B cell (primary cell): ENCODE data around the gene SH3RF3. TPM values are rescaled to one million over a fixed set of nuclear protein-coding genes. Genes with fewer than 3 reads are reported as not detected.

Experiments used
- ATAC-seq: fragments of 200-7000 bp; cut with Tn5 transposase; one replicate; pipeline ENCODE4 v1.10.0; 2021; ENCODE audit warnings: low read depth, mild to moderate bottlenecking, moderate number of reproducible peaks, moderate library complexity
- CTCF ChIA-PET: fragments of 350-600 bp; sonication (Branson Sonifier 250); formaldehyde crosslinking; loops from one replicate; lab custom pipeline; 2021; ENCODE audit warnings: antibody characterized with exemption, inconsistent platforms; lab: Charles Lee
- POLR2A ChIA-PET: fragments of 350-600 bp; sonication (Branson Sonifier 250); formaldehyde crosslinking; loops from one replicate; lab custom pipeline; 2021; ENCODE audit warnings: antibody characterized with exemption; lab: Charles Lee
- DNase-seq: peaks from one replicate; pipeline ENCODE4 v3.0.0; 2013
- H2AFZ ChIP-seq: 2 replicates; pipeline ENCODE4 v1.6.1; 2012; ENCODE audit warnings: mild to moderate bottlenecking, low read depth, low read length; ENCODE audit not compliant: insufficient read depth, poor library complexity, severe bottlenecking
- H3K27ac ChIP-seq, 2 donors: 1 replicate in 1 of 2; 2 replicates in 1 of 2; pipeline ENCODE4 v1.5.1; 2012 to 2013; ENCODE audit warnings: low read length in 2 of 2, mild to moderate bottlenecking in 2 of 2, moderate library complexity in 1 of 2
- H3K27me3 ChIP-seq, 4 experiments: fragments of 200-600 bp in 1 of 4; sonication (generic) in 1 of 4; replicated peaks in 1 of 4; 1 replicate in 2 of 4; 2 replicates in 2 of 4; pipeline versions ENCODE4 v1.6.1 to v1.7.0; 2013 to 2016; ENCODE audit warnings: low read length in 3 of 4, mild to moderate bottlenecking in 2 of 4, mixed read lengths in 1 of 4, moderate library complexity in 1 of 4; ENCODE audit not compliant: insufficient read depth in 4 of 4, control insufficient read depth in 3 of 4; ENCODE audit errors: control extremely low read depth in 1 of 4
- H3K36me3 ChIP-seq, 2 experiments: replicated peaks in 1 of 2; 1 replicate in 1 of 2; 2 replicates in 1 of 2; pipeline versions ENCODE4 v1.6.1 to v1.7.1; 2013; ENCODE audit warnings: low read length in 1 of 2; ENCODE audit not compliant: insufficient read depth in 2 of 2, control insufficient read depth in 1 of 2; ENCODE audit errors: control extremely low read depth in 1 of 2, extremely low read depth in 1 of 2
- H3K4me1 ChIP-seq, 2 donors: fragments of 200-600 bp in 1 of 2; sonication (generic) in 1 of 2; 1 replicate in 1 of 2; 2 replicates in 1 of 2; pipeline versions ENCODE4 v1.5.1 to v1.6.1; 2013 to 2017; ENCODE audit warnings: low read length in 2 of 2; ENCODE audit not compliant: control insufficient read depth in 2 of 2, insufficient read depth in 2 of 2
- H3K4me2 ChIP-seq: replicated peaks from 2 replicates; pipeline ENCODE3; 2012; ENCODE audit warnings: mild to moderate bottlenecking, low read depth, low read length; ENCODE audit not compliant: poor library complexity, severe bottlenecking
- H3K4me3 ChIP-seq, 5 experiments: fragments of 200-600 bp in 1 of 5; sonication (generic) in 1 of 5; 1 replicate in 3 of 5; 2 replicates in 2 of 5; pipeline versions ENCODE4 v1.5.1 to v1.7.0; 2011 to 2016; ENCODE audit warnings: low read length in 4 of 5, mild to moderate bottlenecking in 4 of 5, low read depth in 2 of 5, control low read depth in 1 of 5, moderate library complexity in 1 of 5; ENCODE audit not compliant: insufficient read depth in 1 of 5; ENCODE audit errors: control extremely low read depth in 1 of 5, extremely low read depth in 1 of 5
- H3K79me2 ChIP-seq: fragments of 200-600 bp; sonication (generic); one replicate; pipeline ENCODE4 v1.6.0; 2016; ENCODE audit warnings: low read length; ENCODE audit not compliant: control insufficient read depth, insufficient read depth
- H3K9ac ChIP-seq: fragments of 200-600 bp; sonication (generic); 2 replicates; pipeline ENCODE4 v1.6.1; 2017; ENCODE audit warnings: mild to moderate bottlenecking, low read length, moderate library complexity
- H3K9me3 ChIP-seq, 3 donors: one replicate each; pipeline versions ENCODE4 v1.6.1 to v1.7.1; 2013; ENCODE audit warnings: low read length in 2 of 3; ENCODE audit not compliant: control insufficient read depth in 2 of 3, insufficient read depth in 1 of 3; ENCODE audit errors: control extremely low read depth in 1 of 3
- H4K20me1 ChIP-seq: 2 replicates; pipeline ENCODE4 v1.6.0; 2012; ENCODE audit warnings: mild to moderate bottlenecking, low read length; ENCODE audit not compliant: insufficient read depth, control insufficient read depth, poor library complexity, severe bottlenecking
- H3K27ac Mint-ChIP-seq: one replicate; pipeline ENCODE4 v1.8.0; 2021; ENCODE audit warnings: mixed read lengths
- H3K27me3 Mint-ChIP-seq: one replicate; pipeline ENCODE4 v1.8.0; 2021; ENCODE audit warnings: mixed read lengths
- H3K4me1 Mint-ChIP-seq: one replicate; pipeline ENCODE4 v1.8.0; 2021; ENCODE audit warnings: mixed read lengths
- H3K4me3 Mint-ChIP-seq: one replicate; pipeline ENCODE4 v1.8.0; 2021; ENCODE audit warnings: mixed read lengths
- H3K9me3 Mint-ChIP-seq: one replicate; pipeline ENCODE4 v1.8.0; 2022; ENCODE audit warnings: mixed read lengths; ENCODE audit not compliant: insufficient read depth
- CTCF ChIP-seq: fragments of 200-600 bp; IDR thresholded peaks from one replicate; pipeline ENCODE4 v1.8.0; 2022; ENCODE audit warnings: antibody characterized with exemption, mild to moderate bottlenecking
- EZH2 ChIP-seq: IDR thresholded peaks from 2 replicates; pipeline ENCODE4 v1.6.1; 2012; ENCODE audit warnings: borderline replicate concordance, low read depth, mild to moderate bottlenecking, moderate library complexity, low read length; ENCODE audit not compliant: insufficient read depth, poor library complexity, severe bottlenecking
- WGBS: methylation state at CpG from one replicate; pipeline ENCODE4 v1.1.5; 2013; ENCODE audit warnings: missing lambda C conversion rate; ENCODE audit not compliant: insufficient coverage; 5-methylcytosine and 5-hydroxymethylcytosine counted together
- intact Hi-C: fragments of 100-400 bp; cut with micrococcal nuclease; formaldehyde crosslinking; loops from one replicate; pipeline ENCODE4 v1.10.0; 2022
- polyA plus RNA-seq: library from polyadenylated mRNA; depleted of rRNA; stranded (reverse); fragments of >200 nt; gene quantifications from 2 replicates; pipeline ENCODE4 v1.2.3, GENCODE V29; 2012
- total RNA-seq, 2 donors: library from RNA; stranded (reverse); fragments of 120-200 nt in 1 of 2; gene quantifications; 1 replicate in 1 of 2; 2 replicates in 1 of 2; pipeline versions ENCODE4 v1.2.3 to v1.2.4, GENCODE V29; 2013 to 2022

The SH3RF3 gene
- total and polyA plus RNA-seq, 2 donors (not counting 1 experiment from before 2014, with no cell fraction given): 0.07 to 1.2 TPM

DNA sequence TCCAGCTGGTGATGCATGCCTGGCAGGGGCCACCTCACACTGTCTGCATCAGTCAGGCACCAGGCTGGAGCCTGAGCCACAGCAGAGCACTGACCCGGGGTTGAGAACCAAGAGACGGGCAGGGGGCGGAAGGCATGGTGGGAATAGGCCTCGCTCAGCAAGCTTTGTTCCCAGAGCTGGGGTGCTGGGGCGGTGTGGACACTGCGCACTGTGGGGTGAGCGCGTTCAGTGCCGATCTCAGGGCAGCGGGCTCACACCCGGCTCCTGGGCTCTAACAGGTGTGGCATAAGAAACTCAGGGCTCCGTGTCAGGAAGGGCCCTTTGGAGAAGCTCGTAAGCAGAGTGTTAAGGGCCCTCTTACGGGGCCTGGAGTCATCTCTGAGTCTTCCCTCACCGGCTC is 15.7 kb downstream of the SH3RF3 start:
- Mint-ChIP-seq H3K27me3 (peaks cover 17% of the 10 kb centered on the region), H3K4me3 (no peak overlapping the region), H3K4me1 (peaks cover 5% of the 10 kb centered on the region), H3K9me3 (no peaks in the 10 kb centered on the region), H3K27ac (no peak overlapping the region)
- DNase-seq (no peak), ATAC-seq (no peak)
- H3K27me3 ChIP-seq: peaks cover 0 to 4% (median 0%) of the 10 kb centered on the region in 4 experiments
- no peak overlapping the region for H3K27ac ChIP-seq
- H3K79me2 ChIP-seq: no peaks in the 10 kb centered on the region
- H4K20me1 ChIP-seq: no peaks in the 10 kb centered on the region
- no peak for TF ChIP-seq CTCF
- TF ChIP-seq EZH2: no peak
- no peak overlapping the region for H3K4me2 ChIP-seq
- no peaks in the 10 kb centered on the region for H3K4me1 ChIP-seq
- H3K9ac ChIP-seq: no peak overlapping the region
- no peaks in the 10 kb centered on the region for H3K9me3 ChIP-seq
- no peaks in the 10 kb centered on the region for H3K36me3 ChIP-seq
- no peak overlapping the region for H3K4me3 ChIP-seq
- intact Hi-C loops: no loop called here
- POLR2A ChIA-PET: no interaction called here
- CTCF ChIA-PET: interaction anchor here (1.0 kb wide), 1 partner anchor 365 kb away, joined by 3 read pairs; no protein-coding TSS in a partner anchor
- H2AFZ ChIP-seq: no peak overlapping the region
- WGBS: 94% methylated on average over 15 of the region's 15 CpGs

DNA sequence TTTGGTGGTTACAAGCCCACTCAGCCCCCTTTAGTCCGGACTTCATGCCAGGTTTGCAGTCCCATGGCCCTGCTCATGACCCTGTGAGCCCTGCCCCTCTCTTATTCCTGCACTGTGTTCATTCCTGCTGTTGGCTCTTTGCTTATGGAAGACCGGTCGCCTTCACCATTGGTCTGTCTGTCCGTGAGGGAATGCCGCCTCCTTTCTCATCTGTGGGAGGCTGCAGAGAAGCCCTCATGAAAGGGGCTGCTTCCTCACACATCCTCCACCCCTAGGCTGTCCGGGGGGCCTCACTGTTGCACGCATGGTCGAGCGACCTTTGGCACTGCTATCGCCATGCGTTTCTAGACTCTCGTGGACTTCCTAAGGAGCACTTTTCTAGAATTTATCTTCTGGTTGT is 16.3 kb downstream of the SH3RF3 start:
- H3K79me2 ChIP-seq: no peaks in the 10 kb centered on the region
- intact Hi-C loops: no loop called here
- H3K27ac Mint-ChIP-seq: peak overlapping the region; percentile 15

More for the DNA sequence above, 16.3 kb downstream of the SH3RF3 start:
- WGBS: 87% methylated on average over 11 of the region's 12 CpGs
- H3K4me3 ChIP-seq: no peak overlapping the region
- no peak overlapping the region for H2AFZ ChIP-seq
- no peaks in the 10 kb centered on the region for H4K20me1 ChIP-seq
- TF ChIP-seq EZH2 (no peak), CTCF (no peak)
- H3K4me3 Mint-ChIP-seq: no peak overlapping the region
- H3K9ac ChIP-seq: no peak overlapping the region
- ATAC-seq (no peak), DNase-seq (no peak)
- H3K27me3 Mint-ChIP-seq: peaks cover 17% of the 10 kb centered on the region
- peaks cover 0 to 4% (median 0%) of the 10 kb centered on the region in 4 experiments for H3K27me3 ChIP-seq
- no peak overlapping the region for H3K27ac ChIP-seq
- peaks cover 7% of the 10 kb centered on the region for H3K4me1 Mint-ChIP-seq
- H3K9me3 Mint-ChIP-seq: no peaks in the 10 kb centered on the region
- no peak overlapping the region for H3K4me2 ChIP-seq
- no peaks in the 10 kb centered on the region for H3K4me1 ChIP-seq
- no peaks in the 10 kb centered on the region for H3K9me3 ChIP-seq
- H3K36me3 ChIP-seq: no peaks in the 10 kb centered on the region
- CTCF ChIA-PET: no interaction called here
- POLR2A ChIA-PET: no interaction called here
